IMR-90 (cell line): Measurements from ENCODE around the gene LRRFIP1. TPM values are rescaled to one million over a fixed set of nuclear protein-coding genes. Genes with fewer than 3 reads are reported as not detected.

Experiments used
- ATAC-seq: fragments of 200-7000 bp; cut with Tn5 transposase; 2 replicates; pipeline ENCODE4 v1.9.1; 2020; ENCODE audit warnings: low read depth, mild to moderate bottlenecking, moderate library complexity
- BruUV-seq: library from RNA; stranded (reverse); fragments of 400-500 nt; replicated peaks from 2 replicates; lab custom pipeline; 2021; lab: Mats Ljungman, UMichigan
- CTCF ChIA-PET: fragments of 300-600 bp; formaldehyde crosslinking; extraction: SDS; loops from one replicate; lab custom pipeline; 2021; ENCODE audit warnings: antibody characterized with exemption; lab: Yijun Ruan, JAX
- POLR2A ChIA-PET: fragments of 300-600 bp; sonication (Branson Sonifier 250); formaldehyde crosslinking; loops from one replicate; lab custom pipeline; 2022; ENCODE audit warnings: antibody characterized with exemption; ENCODE audit not compliant: unreplicated experiment; lab: Charles Lee
- DNase-seq: peaks from one replicate; pipeline ENCODE4 v3.0.0; 2013
- H2AFZ ChIP-seq: replicated peaks from 2 replicates; pipeline ENCODE3; 2013; ENCODE audit warnings: low read length, mild to moderate bottlenecking; ENCODE audit not compliant: poor library complexity
- H2AK5ac ChIP-seq: 2 replicates; pipeline ENCODE4 v1.6.1; 2013; ENCODE audit warnings: low read depth, low read length, inconsistent platforms
- H2AK9ac ChIP-seq: replicated peaks from 2 replicates; pipeline ENCODE3; 2013; ENCODE audit warnings: mild to moderate bottlenecking, low read depth, low read length, moderate library complexity; ENCODE audit not compliant: poor library complexity
- H2BK120ac ChIP-seq: 2 replicates; pipeline ENCODE4 v1.6.1; 2013; ENCODE audit warnings: low read depth, low read length, inconsistent platforms
- H2BK15ac ChIP-seq: 3 replicates; pipeline ENCODE4 v1.6.1; 2013; ENCODE audit warnings: low read depth, low read length, inconsistent platforms
- H2BK20ac ChIP-seq: 2 replicates; pipeline ENCODE4 v1.6.1; 2013; ENCODE audit warnings: low read depth, mild to moderate bottlenecking, inconsistent platforms, low read length, moderate library complexity
- H2BK5ac ChIP-seq: 2 replicates; pipeline ENCODE4 v1.6.1; 2013; ENCODE audit warnings: mild to moderate bottlenecking, low read depth, low read length, inconsistent platforms; ENCODE audit not compliant: poor library complexity, severe bottlenecking
- H3K14ac ChIP-seq: replicated peaks from 2 replicates; pipeline ENCODE4 v1.6.1; 2013; ENCODE audit warnings: low read depth, low read length, inconsistent platforms
- H3K18ac ChIP-seq: 2 replicates; pipeline ENCODE4 v1.6.1; 2013; ENCODE audit warnings: low read depth, low read length, control low read depth
- H3K23ac ChIP-seq: 2 replicates; pipeline ENCODE4 v1.6.1; 2013; ENCODE audit warnings: low read depth, low read length, inconsistent platforms
- H3K27ac ChIP-seq: 2 replicates; pipeline ENCODE4 v1.5.1; 2013; ENCODE audit warnings: mild to moderate bottlenecking, control low read depth, low read length; ENCODE audit not compliant: insufficient read depth
- H3K27me3 ChIP-seq: 2 replicates; pipeline ENCODE4 v1.6.1; 2013; ENCODE audit warnings: low read length; ENCODE audit not compliant: control insufficient read depth, insufficient read depth
- H3K36me3 ChIP-seq: 2 replicates; pipeline ENCODE4 v1.6.1; 2013; ENCODE audit warnings: low read length, mixed read lengths; ENCODE audit not compliant: control insufficient read depth, insufficient read depth
- H3K4ac ChIP-seq: 2 replicates; pipeline ENCODE4 v1.6.1; 2013; ENCODE audit warnings: low read depth, low read length, inconsistent platforms
- H3K4me1 ChIP-seq: 2 replicates; pipeline ENCODE4 v1.6.1; 2013; ENCODE audit warnings: low read length, mixed read lengths; ENCODE audit not compliant: control insufficient read depth, insufficient read depth
- H3K4me2 ChIP-seq: 2 replicates; pipeline ENCODE4 v1.6.1; 2013; ENCODE audit warnings: low read depth, mild to moderate bottlenecking, control low read depth, low read length, moderate library complexity
- H3K4me3 ChIP-seq: 2 replicates; pipeline ENCODE4 v1.5.1; 2013; ENCODE audit warnings: low read depth, mild to moderate bottlenecking, control low read depth, low read length, moderate library complexity; ENCODE audit not compliant: insufficient read depth
- H3K56ac ChIP-seq: 2 replicates; pipeline ENCODE4 v1.6.1; 2013; ENCODE audit warnings: low read length, inconsistent platforms; ENCODE audit not compliant: insufficient read depth; ENCODE audit errors: extremely low read depth
- H3K79me1 ChIP-seq, 2 experiments: 2 replicates each; pipeline ENCODE4 v1.6.1; 2013; ENCODE audit warnings: low read length in 2 of 2, inconsistent platforms in 1 of 2, low read depth in 1 of 2
- H3K9ac ChIP-seq: 2 replicates; pipeline ENCODE4 v1.6.1; 2013; ENCODE audit warnings: low read depth, low read length, control low read depth
- H3K9me1 ChIP-seq: 2 replicates; pipeline ENCODE4 v1.6.1; 2013; ENCODE audit warnings: low read length, inconsistent platforms; ENCODE audit not compliant: insufficient read depth
- H3K9me3 ChIP-seq: 2 replicates; pipeline ENCODE4 v1.6.1; 2013; ENCODE audit warnings: low read length; ENCODE audit not compliant: control insufficient read depth, insufficient read depth
- H4K20me1 ChIP-seq: 2 replicates; pipeline ENCODE4 v1.6.1; 2013; ENCODE audit warnings: low read length, inconsistent platforms; ENCODE audit not compliant: insufficient read depth
- H4K5ac ChIP-seq: 2 replicates; pipeline ENCODE4 v1.6.1; 2013; ENCODE audit warnings: mild to moderate bottlenecking, low read depth, low read length, control low read depth
- H4K8ac ChIP-seq, 2 experiments: 2 replicates each; pipeline ENCODE4 v1.6.1; 2013; ENCODE audit warnings: low read depth in 2 of 2, low read length in 2 of 2, control low read depth in 1 of 2, inconsistent platforms in 1 of 2
- H4K91ac ChIP-seq: 2 replicates; pipeline ENCODE4 v1.6.1; 2013; ENCODE audit warnings: low read depth, low read length, inconsistent platforms; ENCODE audit not compliant: insufficient read depth
- POLR2A ChIP-seq: IDR thresholded peaks from 2 replicates; pipeline ENCODE4 v1.6.1; 2012; ENCODE audit warnings: mild to moderate bottlenecking, low read depth, low read length
- RCOR1 ChIP-seq: IDR thresholded peaks from 2 replicates; pipeline ENCODE4 v1.6.1; 2012; ENCODE audit warnings: mild to moderate bottlenecking, low read length, improper control_type of control experiment; ENCODE audit not compliant: insufficient replicate concordance
- WGBS, 2 experiments: methylation state at CpG; one replicate each; pipeline versions ENCODE4 v1.1.5 to v1.1.7; 2013; ENCODE audit warnings: missing lambda C conversion rate in 2 of 2; ENCODE audit not compliant: insufficient read length in 1 of 2; ENCODE audit errors: extremely low coverage in 2 of 2; 5-methylcytosine and 5-hydroxymethylcytosine counted together
- dilution Hi-C: fragments of 300-500 bp; cut with HindIII; formaldehyde crosslinking; loops from one replicate; pipeline ENCODE4 v1.14.3; 2018; ENCODE audit warnings: low sequenced_read_pairs; ENCODE audit not compliant: unreplicated experiment
- in situ Hi-C: fragments of 300-500 bp; cut with MboI; formaldehyde crosslinking; loops from 3 replicates; pipeline ENCODE4 v1.14.3; 2019; ENCODE audit warnings: low sequenced_read_pairs, inconsistent platforms, mixed read lengths
- intact Hi-C: fragments of 100-400 bp; cut with micrococcal nuclease; formaldehyde crosslinking; loops from 2 replicates; pipeline ENCODE4 v1.10.0; 2022
- polyA plus RNA-seq, 3 experiments: library from polyadenylated mRNA; depleted of rRNA; stranded (reverse); fragments of >200 nt; gene quantifications; 2 replicates each; pipeline ENCODE4 v1.2.3, GENCODE V29; 2012; ENCODE audit warnings: low replicate concordance in 1 of 3
- total RNA-seq: library from RNA; depleted of rRNA; stranded (reverse); fragments of >200 nt; gene quantifications from 2 replicates; pipeline ENCODE4 v1.2.3, GENCODE V29; 2012

LRRFIP1 gene
- total and polyA plus RNA-seq, 2 of the 4 experiments (the other 2 are of a cell fraction), result 52.2 to 54.4 TPM

GRCh38 chr2:237742614-237743013, 115.2 kb downstream of the LRRFIP1 start:
- POLR2A ChIA-PET, result interaction anchor here (0.7 kb wide), 1 partner anchor 8 kb away, joined by 4 read pairs; no protein-coding TSS in a partner anchor

More at GRCh38 chr2:237742614-237743013, 115.2 kb downstream of the LRRFIP1 start:
- Histone ChIP-seq H2BK20ac (no peak overlapping the region), H3K14ac (no peak overlapping the region), H4K91ac (no peak overlapping the region), H2BK120ac (no peak overlapping the region), H2BK15ac (no peak overlapping the region), H3K9ac (no peak overlapping the region), H2BK5ac (no peak overlapping the region), H3K9me3 (no peaks in the 10 kb centered on the region), H4K5ac (no peak overlapping the region), H3K27me3 (no peaks in the 10 kb centered on the region), H3K27ac (no peak overlapping the region), H4K8ac (no peak overlapping the region), H4K20me1 (peaks cover 58% of the 10 kb centered on the region), H3K56ac (no peak overlapping the region), H3K36me3 (peaks cover 10% of the 10 kb centered on the region), H2AFZ (no peak overlapping the region), H3K79me1 (peaks cover 50 to 87% of the 10 kb centered on the region in 2 experiments), H3K23ac (no peak overlapping the region), H3K4me2 (no peak overlapping the region), H2AK5ac (no peak overlapping the region), H3K9me1 (peaks cover 27% of the 10 kb centered on the region), H2AK9ac (no peak overlapping the region), H3K18ac (no peak overlapping the region), H3K4me1 (peaks cover 20% of the 10 kb centered on the region), H3K4me3 (no peak overlapping the region), H3K4ac (no peak overlapping the region)
- no peak for DNase-seq
- BruUV-seq, result no TSS peak
- ATAC-seq, result no peak
- TF ChIP-seq RCOR1, result no peak
- TF ChIP-seq POLR2A, result 0 out of 2 replicates have a peak, but pooled peaks have one; percentile 21
- CTCF ChIA-PET, result interaction anchor here (0.7 kb wide), 1 partner anchor 681 kb away, joined by 3 read pairs; no protein-coding TSS in a partner anchor
- dilution Hi-C loops (no loop called here), in situ Hi-C loops (loop anchor here (5.0 to 25.0 kb wide), 4 partner anchors 70 to 630 kb away; partner anchors contain the start of gene RAB17), intact Hi-C loops (loop anchor here (5.0 to 10.0 kb wide), 2 partner anchors 140 to 648 kb away; no protein-coding TSS in a partner anchor)
- 100% methylated on average over 2 of the region's 3 CpGs; no CpG with 5 or more reads in 1 of the 2 experiments for WGBS, 2 experiments
